Transverse colon (tissue), 4 donors: ENCODE data around the gene SLC44A4. TPM values are rescaled to one million over a fixed set of nuclear protein-coding genes. Genes with fewer than 3 reads are reported as not detected.

Source experiments
- DNase-seq: peaks from one replicate; pipeline ENCODE4 v3.0.0-alpha.2; 2019
- H3K27ac ChIP-seq, 4 donors: fragments of 200-600 bp; sonication (generic); 2 replicates each; pipeline ENCODE4 v1.5.1; 2016 to 2018; ENCODE audit warnings: inconsistent platforms in 4 of 4
- H3K27me3 ChIP-seq: fragments of 200-600 bp; sonication (generic); 2 replicates; pipeline ENCODE4 v1.5.1; 2017; ENCODE audit warnings: inconsistent platforms
- H3K36me3 ChIP-seq, 4 donors: fragments of 200-600 bp; sonication (generic); 2 replicates each; pipeline ENCODE4 v1.5.1; 2017 to 2019; ENCODE audit warnings: inconsistent platforms in 4 of 4
- H3K4me1 ChIP-seq, 4 donors: fragments of 200-600 bp; sonication (generic); 2 replicates each; pipeline ENCODE4 v1.5.1; 2017 to 2020; ENCODE audit warnings: inconsistent platforms in 4 of 4
- H3K4me3 ChIP-seq, 4 donors: fragments of 200-600 bp; sonication (generic); 1 replicate in 1 of 4; 2 replicates in 3 of 4; pipeline versions ENCODE4 v1.5.1 to v1.6.1; 2017 to 2019; ENCODE audit warnings: inconsistent platforms in 4 of 4
- H3K9me3 ChIP-seq, 2 donors: fragments of 200-600 bp; sonication (generic); 2 replicates each; pipeline ENCODE4 v1.5.1; 2017 to 2019; ENCODE audit warnings: inconsistent platforms in 2 of 2
- CTCF ChIP-seq, 5 experiments: fragments of 200-600 bp in 3 of 5; fragments of 450-650 bp in 2 of 5; sonication (generic) in 3 of 5; IDR thresholded peaks; 1 replicate in 2 of 5; 2 replicates in 3 of 5; pipeline ENCODE4 v1.5.1; 2016 to 2017; ENCODE audit warnings: antibody characterized with exemption in 5 of 5, inconsistent platforms in 3 of 5, mild to moderate bottlenecking in 2 of 5, moderate library complexity in 1 of 5
- EP300 ChIP-seq: sonication (generic); formaldehyde crosslinking; IDR thresholded peaks from one replicate; pipeline ENCODE4 v1.6.1; 2017; ENCODE audit warnings: antibody characterized with exemption, low read depth
- POLR2A ChIP-seq: fragments of 450-650 bp; IDR thresholded peaks from one replicate; pipeline ENCODE4 v1.6.1; 2016; ENCODE audit warnings: antibody characterized with exemption, mild to moderate bottlenecking, moderate library complexity
- POLR2AphosphoS5 ChIP-seq, 3 donors: sonication (generic); formaldehyde crosslinking; IDR thresholded peaks; one replicate each; pipeline ENCODE4 v1.6.1; 2016; ENCODE audit warnings: antibody characterized with exemption in 3 of 3
- WGBS, 2 donors: methylation state at CpG; one replicate each; pipeline ENCODE4 v1.1.5; 2018; ENCODE audit warnings: low coverage in 1 of 2; 5-methylcytosine and 5-hydroxymethylcytosine counted together
- in situ Hi-C, 4 donors: fragments of 200-750 bp; cut with MboI; loops; one replicate each; pipeline versions ENCODE4 v1.15.0 to v1.15.1; 2017; ENCODE audit warnings: low sequenced_read_pairs in 3 of 4, low pct_ligation_motif_present in 1 of 4, low pct_unique_long_range_greater_than_20kb in 1 of 4
- intact Hi-C: fragments of 100-400 bp; cut with DNase I; formaldehyde crosslinking; loops from one replicate; pipeline ENCODE4 v1.15.1; 2023; ENCODE audit warnings: low total_unique reads
- total RNA-seq, 4 donors: library from RNA; depleted of rRNA; stranded (reverse); fragments of >200 nt; gene quantifications; one replicate each; pipeline ENCODE4 v1.1.0, GENCODE V29; 2016

The SLC44A4 gene
- total RNA-seq = 100 to 1,000 TPM; 149 to 734 (median 395) TPM

DNA sequence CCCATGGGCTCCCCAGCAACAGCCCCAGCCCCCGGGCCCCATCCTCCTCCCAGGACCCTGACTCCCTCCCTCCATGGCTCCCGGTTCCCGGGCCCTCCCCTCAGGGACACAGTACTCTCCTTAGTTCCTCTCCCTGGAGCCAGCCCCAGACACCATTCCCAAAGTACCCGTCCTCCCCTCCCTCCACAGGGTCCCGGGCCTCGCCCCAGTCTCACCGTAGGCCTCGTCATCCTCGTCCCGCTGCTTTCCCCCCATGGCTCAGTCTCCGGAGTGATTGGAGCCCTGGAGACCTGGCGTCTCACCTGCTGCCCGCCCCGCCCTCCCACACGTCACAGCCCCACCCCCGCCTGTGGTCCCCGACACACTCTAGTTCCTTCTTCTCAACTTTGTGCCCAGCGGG, at the start of gene SLC44A4:
Gene SLC44A4 (minus strand): TSS at position 272 of the 400 bp plus-strand sequence. CDS start 17 bp downstream, at position 255.
- 44 to 45% methylated on average over 7 to 18 of the region's 18 CpGs for WGBS, 2 donors
- Histone ChIP-seq H3K27ac (peak within 1 kb of the TSS; percentile 86 to 96 (median 92)), H3K36me3 (peaks cover 0 to 16% (median 4%) of the 10 kb centered on the region in 4 donors), H3K27me3 (no peaks in the 10 kb centered on the region), H3K4me3 (peak within 1 kb of the TSS; percentile 25 to 58 (median 52)), H3K9me3 (no peaks in the 10 kb centered on the region), H3K4me1 (peaks cover 14 to 36% (median 32%) of the 10 kb centered on the region in 4 donors)
- peak; percentile 77 for DNase-seq
- intact Hi-C loops (no loop called here), in situ Hi-C loops (no loop called here)
- TF ChIP-seq POLR2A (peak; percentile 92), EP300 (no peak), POLR2AphosphoS5 (IDR thresholded peaks at IDR 0.05) (peak; percentile 76 to 92 (median 90))

DNA sequence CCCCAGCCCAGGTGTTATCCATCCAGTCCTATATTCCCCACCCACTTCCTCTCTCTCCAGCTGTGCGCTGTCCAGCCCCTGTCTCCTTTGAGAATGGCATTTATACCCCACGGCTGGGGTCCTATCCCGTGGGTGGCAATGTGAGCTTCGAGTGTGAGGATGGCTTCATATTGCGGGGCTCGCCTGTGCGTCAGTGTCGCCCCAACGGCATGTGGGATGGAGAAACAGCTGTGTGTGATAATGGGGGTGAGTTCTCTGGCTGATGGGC, 49.8 kb upstream of the SLC44A4 start:
- no peaks in the 10 kb centered on the region for H3K27me3 ChIP-seq
- H3K36me3 ChIP-seq = no peaks in the 10 kb centered on the region
- DNase-seq = no peak
- no peak for TF ChIP-seq POLR2AphosphoS5 (IDR thresholded peaks at IDR 0.05)
- TF ChIP-seq POLR2A = no peak
- no peak for TF ChIP-seq EP300
- in situ Hi-C loops (no loop called here), intact Hi-C loops (no loop called here)
- H3K4me1 ChIP-seq = no peaks in the 10 kb centered on the region
- WGBS, 2 donors = 78 to 89% methylated on average over 3 to 9 of the region's 9 CpGs
- no peak overlapping the region for H3K4me3 ChIP-seq
- no peak overlapping the region for H3K27ac ChIP-seq
- no peaks in the 10 kb centered on the region for H3K9me3 ChIP-seq

- Histone ChIP-seq H3K4me1 (no peaks in the 10 kb centered on the region), H3K27ac (peak overlapping the region in 2 of 4 donors; percentile 24 to 60), H3K9me3 (no peaks in the 10 kb centered on the region), H3K27me3 (no peaks in the 10 kb centered on the region), H3K4me3 (peak overlapping the region in 1 of 4 donors; percentile 35), H3K36me3 (no peaks in the 10 kb centered on the region)
- no peak for TF ChIP-seq EP300
- in situ Hi-C loops = no loop called here
- WGBS, 2 donors = 50 to 60% methylated on average over 1 to 11 of the region's 11 CpGs
- DNase-seq = no peak
- intact Hi-C loops = no loop called here
Observed at GRCh38 chr6:31927863-31928671, 49.3 kb upstream of the SLC44A4 start.

GRCh38 chr6:31927242-31927862, 48.6 kb upstream of the SLC44A4 start, which contains the start of gene C2:
C2 (plus strand) TSS chr6:31927717; CDS start chr6:31927753, 36 bp downstream.
- TF ChIP-seq EP300 (no peak), POLR2A (no peak), POLR2AphosphoS5 (IDR thresholded peaks at IDR 0.05) (no peak), CTCF (IDR thresholded peaks at IDR 0.05) (no peak)
- intact Hi-C loops (no loop called here), in situ Hi-C loops (no loop called here)
- H3K36me3 ChIP-seq = no peaks in the 10 kb centered on the region
- peak within 1 kb of the TSS in 2 of 4 donors; percentile 24 to 60 for H3K27ac ChIP-seq
- H3K27me3 ChIP-seq = no peaks in the 10 kb centered on the region
- no peak for DNase-seq
- no peaks in the 10 kb centered on the region for H3K9me3 ChIP-seq
- no peaks in the 10 kb centered on the region for H3K4me1 ChIP-seq
- H3K4me3 ChIP-seq = peak within 1 kb of the TSS in 1 of 4 donors; percentile 35
- WGBS, 2 donors = 13 to 56% methylated on average over 3 to 11 of the region's 11 CpGs

DNA sequence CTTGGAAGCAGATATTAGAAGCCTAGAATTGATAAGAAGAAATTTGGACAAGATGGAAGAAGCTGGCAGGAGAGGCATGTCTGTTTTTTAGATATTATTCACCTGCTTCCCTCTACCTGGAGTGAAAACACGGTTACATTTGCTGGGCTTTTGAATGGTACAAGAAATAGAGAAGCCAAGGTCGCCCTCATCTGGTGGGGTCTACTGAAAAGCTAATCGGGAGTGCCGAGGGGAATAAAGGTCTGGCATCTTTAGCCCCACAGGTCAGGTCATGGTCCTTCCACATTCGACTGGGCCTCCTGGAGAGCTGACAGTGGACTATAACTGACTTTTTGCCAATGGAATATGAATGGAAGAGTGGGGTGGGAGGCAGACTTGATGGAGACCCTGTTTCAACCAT, 44.1 kb upstream of the SLC44A4 start:
- no peaks in the 10 kb centered on the region for H3K9me3 ChIP-seq
- intact Hi-C loops (no loop called here), in situ Hi-C loops (no loop called here)
- no peak overlapping the region for H3K4me3 ChIP-seq
- no peak for DNase-seq
- H3K27me3 ChIP-seq = no peaks in the 10 kb centered on the region
- no peak overlapping the region for H3K27ac ChIP-seq
- no peaks in the 10 kb centered on the region for H3K36me3 ChIP-seq
- no peaks in the 10 kb centered on the region for H3K4me1 ChIP-seq
- TF ChIP-seq POLR2A (no peak), EP300 (no peak), POLR2AphosphoS5 (IDR thresholded peaks at IDR 0.05) (no peak), CTCF (IDR thresholded peaks at IDR 0.05) (no peak)
- 19 to 20% methylated on average over 1 to 5 of the region's 5 CpGs for WGBS, 2 donors
